ENCODE measurements around the gene SETSIP. TPM values are rescaled to one million over a fixed set of nuclear protein-coding genes. Genes with fewer than 3 reads are reported as not detected.

SETSIP gene
- polyA plus RNA-seq (2011; rRNA removed) (0.22 and 0.52 TPM in 2 replicates), polyA minus RNA-seq (2011; rRNA and poly(A)+ RNA removed) (not detected in 2 replicates)

- no peaks in the 10 kb centered on the region for H3K27me3 ChIP-seq (ENCODE audit: control insufficient read depth, insufficient read depth, low read length)
- H3K27ac ChIP-seq (ENCODE audit: low read depth, low read length) = no peak within 1 kb of the TSS
- H3K9me3 ChIP-seq (ENCODE audit: control insufficient read depth, insufficient read depth, low read length) = no peaks in the 10 kb centered on the region
- no peak for TF ChIP-seq CTCF (IDR thresholded peaks at IDR 0.05; ENCODE audit: low read depth, low read length)
- no peak for DNase-seq (ENCODE audit: low read depth, low spot score)
- CTCF ChIA-PET = no interaction called here
- POLR2A ChIA-PET = no interaction called here
- no peak within 1 kb of the TSS for H3K4me3 ChIP-seq (ENCODE audit: low read depth, low read length)
These were observed at the start of gene SETSIP for GRCh38 chr1:92075311-92075710. SETSIP (minus strand) TSS chr1:92075411; CDS start chr1:92075411, 0 bp downstream.

- TF ChIP-seq CTCF (IDR thresholded peaks at IDR 0.05; ENCODE audit: low read depth, low read length) = no peak
- Histone ChIP-seq H3K9me3 (ENCODE audit: control insufficient read depth, insufficient read depth, low read length) (no peaks in the 10 kb centered on the region), H3K27me3 (ENCODE audit: control insufficient read depth, insufficient read depth, low read length) (no peaks in the 10 kb centered on the region), H3K4me3 (ENCODE audit: low read depth, low read length) (no peak overlapping the region), H3K27ac (ENCODE audit: low read depth, low read length) (no peak overlapping the region)
- ChIA-PET POLR2A (no interaction called here), CTCF (no interaction called here)
- DNase-seq (ENCODE audit: low read depth, low spot score) = no peak
These were observed 48.7 kb upstream of the SETSIP start for GRCh38 chr1:92123868-92124267.

- Histone ChIP-seq H3K27me3 (ENCODE audit: control insufficient read depth, insufficient read depth, low read length) (no peaks in the 10 kb centered on the region), H3K27ac (ENCODE audit: low read depth, low read length) (no peak overlapping the region), H3K9me3 (ENCODE audit: control insufficient read depth, insufficient read depth, low read length) (no peaks in the 10 kb centered on the region), H3K4me3 (ENCODE audit: low read depth, low read length) (no peak overlapping the region)
- DNase-seq (ENCODE audit: low read depth, low spot score) = no peak
- ChIA-PET CTCF (interaction anchor here (0.5 to 1.2 kb wide), 2 partner anchors 97 to 129 kb away, joined by 3 to 4 read pairs; no protein-coding TSS in a partner anchor), POLR2A (interaction anchor here (0.6 to 0.7 kb wide), 3 partner anchors 171 to 707 kb away, joined by 3 read pairs; no protein-coding TSS in a partner anchor)
- TF ChIP-seq CTCF (IDR thresholded peaks at IDR 0.05; ENCODE audit: low read depth, low read length) = no peak
These were observed 43.6 kb upstream of the SETSIP start for GRCh38 chr1:92118826-92119225.

- DNase-seq (ENCODE audit: low read depth, low spot score) = no peak
- H3K27ac ChIP-seq (ENCODE audit: low read depth, low read length) = no peak overlapping the region
- no peaks in the 10 kb centered on the region for H3K9me3 ChIP-seq (ENCODE audit: control insufficient read depth, insufficient read depth, low read length)
- CTCF ChIA-PET = interaction anchor here (0.7 to 1.2 kb wide), 3 partner anchors 9 to 174 kb away, joined by 3 read pairs; no protein-coding TSS in a partner anchor
- POLR2A ChIA-PET = no interaction called here
- TF ChIP-seq CTCF (IDR thresholded peaks at IDR 0.05; ENCODE audit: low read depth, low read length) = no peak
- H3K27me3 ChIP-seq (ENCODE audit: control insufficient read depth, insufficient read depth, low read length) = no peaks in the 10 kb centered on the region
- no peak overlapping the region for H3K4me3 ChIP-seq (ENCODE audit: low read depth, low read length)
These were observed 42.3 kb upstream of the SETSIP start for GRCh38 chr1:92117526-92117925.

- ChIA-PET POLR2A (no interaction called here), CTCF (no interaction called here)
- DNase-seq (ENCODE audit: low read depth, low spot score) = no peak
- H3K4me3 ChIP-seq (ENCODE audit: low read depth, low read length) = no peak overlapping the region
- no peaks in the 10 kb centered on the region for H3K9me3 ChIP-seq (ENCODE audit: control insufficient read depth, insufficient read depth, low read length)
- H3K27me3 ChIP-seq (ENCODE audit: control insufficient read depth, insufficient read depth, low read length) = no peaks in the 10 kb centered on the region
- H3K27ac ChIP-seq (ENCODE audit: low read depth, low read length) = no peak overlapping the region
- no peak for TF ChIP-seq CTCF (IDR thresholded peaks at IDR 0.05; ENCODE audit: low read depth, low read length)
These were observed 33.4 kb upstream of the SETSIP start for GRCh38 chr1:92108631-92109030.
